ENCODE measurements around the gene MLC1.

Gene MLC1

GRCh38 chr22:50061141-50061823 lies 23.9 kb downstream of the MLC1 start:
- H3K27ac ChIP-seq (ENCODE audit: low read depth, low read length) = no peak overlapping the region
- H3K4me1 ChIP-seq (ENCODE audit: insufficient read depth, low read length) = no peaks in the 10 kb centered on the region
- H3K9ac ChIP-seq (ENCODE audit: low read length) = no peak overlapping the region
- no peaks in the 10 kb centered on the region for H3K9me3 ChIP-seq (ENCODE audit: low read length)
- H3K36me3 ChIP-seq (ENCODE audit: insufficient read depth, low read length) = no peaks in the 10 kb centered on the region
- peaks cover 8 to 51% of the 10 kb centered on the region in 2 donors for H3K27me3 ChIP-seq (ENCODE audit: control insufficient read depth in 1 of 2, insufficient read depth in 2 of 2, low read length in 2 of 2)
- H3K4me3 ChIP-seq (ENCODE audit: low read depth in 1 of 2, low read length in 2 of 2) = no peak overlapping the region

GRCh38 chr22:50060441-50061140 lies 24.6 kb downstream of the MLC1 start:
- H3K27me3 ChIP-seq (ENCODE audit: control insufficient read depth in 1 of 2, insufficient read depth in 2 of 2, low read length in 2 of 2) = peaks cover 8 to 51% of the 10 kb centered on the region in 2 donors
- no peak overlapping the region for H3K4me3 ChIP-seq (ENCODE audit: low read depth in 1 of 2, low read length in 2 of 2)
- no peaks in the 10 kb centered on the region for H3K9me3 ChIP-seq (ENCODE audit: low read length)
- no peaks in the 10 kb centered on the region for H3K4me1 ChIP-seq (ENCODE audit: insufficient read depth, low read length)
- no peaks in the 10 kb centered on the region for H3K36me3 ChIP-seq (ENCODE audit: insufficient read depth, low read length)
- H3K9ac ChIP-seq (ENCODE audit: low read length) = no peak overlapping the region
- H3K27ac ChIP-seq (ENCODE audit: low read depth, low read length) = no peak overlapping the region

- H3K4me1 ChIP-seq (ENCODE audit: insufficient read depth, low read length) = no peaks in the 10 kb centered on the region
- H3K27me3 ChIP-seq (ENCODE audit: control insufficient read depth in 1 of 2, insufficient read depth in 2 of 2, low read length in 2 of 2) = peaks cover 8 to 51% of the 10 kb centered on the region in 2 donors
- no peak overlapping the region for H3K27ac ChIP-seq (ENCODE audit: low read depth, low read length)
- H3K9me3 ChIP-seq (ENCODE audit: low read length) = no peaks in the 10 kb centered on the region
- H3K4me3 ChIP-seq (ENCODE audit: low read depth in 1 of 2, low read length in 2 of 2) = no peak overlapping the region
- no peak overlapping the region for H3K9ac ChIP-seq (ENCODE audit: low read length)
- H3K36me3 ChIP-seq (ENCODE audit: insufficient read depth, low read length) = no peaks in the 10 kb centered on the region
These were observed 25.4 kb downstream of the MLC1 start for GRCh38 chr22:50059881-50060262.

- Histone ChIP-seq H3K36me3 (ENCODE audit: insufficient read depth, low read length) (no peaks in the 10 kb centered on the region), H3K4me1 (ENCODE audit: insufficient read depth, low read length) (no peaks in the 10 kb centered on the region), H3K27ac (ENCODE audit: low read depth, low read length) (no peak overlapping the region), H3K4me3 (ENCODE audit: low read depth in 1 of 2, low read length in 2 of 2) (no peak overlapping the region), H3K9me3 (ENCODE audit: low read length) (peaks cover 2% of the 10 kb centered on the region), H3K9ac (ENCODE audit: low read length) (no peak overlapping the region), H3K27me3 (ENCODE audit: control insufficient read depth in 1 of 2, insufficient read depth in 2 of 2, low read length in 2 of 2) (peaks cover 8 to 51% of the 10 kb centered on the region in 2 donors)
These were observed 26.0 kb downstream of the MLC1 start for GRCh38 chr22:50058906-50059880.

GRCh38 chr22:50058061-50058905 lies 26.9 kb downstream of the MLC1 start, which contains the start of gene TTLL8:
Gene TTLL8, minus strand, starts transcription at chr22:50058298.
- Histone ChIP-seq H3K4me1 (ENCODE audit: insufficient read depth, low read length) (no peaks in the 10 kb centered on the region), H3K27me3 (ENCODE audit: control insufficient read depth in 1 of 2, insufficient read depth in 2 of 2, low read length in 2 of 2) (peaks cover 8 to 45% of the 10 kb centered on the region in 2 donors), H3K9me3 (ENCODE audit: low read length) (peaks cover 7% of the 10 kb centered on the region), H3K9ac (ENCODE audit: low read length) (no peak within 1 kb of the TSS), H3K36me3 (ENCODE audit: insufficient read depth, low read length) (no peaks in the 10 kb centered on the region), H3K27ac (ENCODE audit: low read depth, low read length) (no peak within 1 kb of the TSS), H3K4me3 (ENCODE audit: low read depth in 1 of 2, low read length in 2 of 2) (no peak within 1 kb of the TSS)

GRCh38 chr22:50057278-50058060 lies 27.8 kb downstream of the MLC1 start:
- Histone ChIP-seq H3K4me1 (ENCODE audit: insufficient read depth, low read length) (no peaks in the 10 kb centered on the region), H3K4me3 (ENCODE audit: low read depth in 1 of 2, low read length in 2 of 2) (no peak overlapping the region), H3K9ac (ENCODE audit: low read length) (no peak overlapping the region), H3K27me3 (ENCODE audit: control insufficient read depth in 1 of 2, insufficient read depth in 2 of 2, low read length in 2 of 2) (peaks cover 8 to 45% of the 10 kb centered on the region in 2 donors), H3K9me3 (ENCODE audit: low read length) (peaks cover 7% of the 10 kb centered on the region), H3K27ac (ENCODE audit: low read depth, low read length) (no peak overlapping the region), H3K36me3 (ENCODE audit: insufficient read depth, low read length) (no peaks in the 10 kb centered on the region)

GRCh38 chr22:50056214-50056972 lies 28.8 kb downstream of the MLC1 start:
- peaks cover 8 to 40% of the 10 kb centered on the region in 2 donors for H3K27me3 ChIP-seq (ENCODE audit: control insufficient read depth in 1 of 2, insufficient read depth in 2 of 2, low read length in 2 of 2)
- peaks cover 7% of the 10 kb centered on the region for H3K9me3 ChIP-seq (ENCODE audit: low read length)
- H3K27ac ChIP-seq (ENCODE audit: low read depth, low read length) = no peak overlapping the region

GRCh38 chr22:50053861-50054260 lies 31.4 kb downstream of the MLC1 start:
- Histone ChIP-seq H3K27me3 (ENCODE audit: control insufficient read depth in 1 of 2, insufficient read depth in 2 of 2, low read length in 2 of 2) (peaks cover 8 to 19% of the 10 kb centered on the region in 2 donors), H3K4me1 (ENCODE audit: insufficient read depth, low read length) (no peaks in the 10 kb centered on the region), H3K27ac (ENCODE audit: low read depth, low read length) (no peak overlapping the region), H3K4me3 (ENCODE audit: low read depth in 1 of 2, low read length in 2 of 2) (no peak overlapping the region), H3K9ac (ENCODE audit: low read length) (no peak overlapping the region), H3K9me3 (ENCODE audit: low read length) (peaks cover 7% of the 10 kb centered on the region), H3K36me3 (ENCODE audit: insufficient read depth, low read length) (no peaks in the 10 kb centered on the region)

More at GRCh38 chr22:50056214-50056972, 28.8 kb downstream of the MLC1 start:
- H3K4me3 ChIP-seq (ENCODE audit: low read depth in 1 of 2, low read length in 2 of 2) = no peak overlapping the region
- no peaks in the 10 kb centered on the region for H3K36me3 ChIP-seq (ENCODE audit: insufficient read depth, low read length)
- H3K9ac ChIP-seq (ENCODE audit: low read length) = no peak overlapping the region
- no peaks in the 10 kb centered on the region for H3K4me1 ChIP-seq (ENCODE audit: insufficient read depth, low read length)

GRCh38 chr22:50051930-50052329 lies 33.3 kb downstream of the MLC1 start:
- Histone ChIP-seq H3K4me1 (ENCODE audit: insufficient read depth, low read length) (no peaks in the 10 kb centered on the region), H3K4me3 (ENCODE audit: low read depth in 1 of 2, low read length in 2 of 2) (no peak overlapping the region)

More at GRCh38 chr22:50051930-50052329, 33.3 kb downstream of the MLC1 start:
- no peaks in the 10 kb centered on the region for H3K36me3 ChIP-seq (ENCODE audit: insufficient read depth, low read length)
- H3K9me3 ChIP-seq (ENCODE audit: low read length) = peaks cover 7% of the 10 kb centered on the region
- H3K27me3 ChIP-seq (ENCODE audit: control insufficient read depth in 1 of 2, insufficient read depth in 2 of 2, low read length in 2 of 2) = peaks cover 1 to 4% of the 10 kb centered on the region in 2 donors
- no peak overlapping the region for H3K9ac ChIP-seq (ENCODE audit: low read length)
- no peak overlapping the region for H3K27ac ChIP-seq (ENCODE audit: low read depth, low read length)
